H9 (cell line): ENCODE measurements around the gene RGS6. TPM values are rescaled to one million over a fixed set of nuclear protein-coding genes. Genes with fewer than 3 reads are reported as not detected.

Source experiments
- DNase-seq: peaks from one replicate; pipeline ENCODE4 v3.0.0-alpha.2; 2017
- H2AFZ ChIP-seq: one replicate; pipeline ENCODE4 v1.6.1; 2013; ENCODE audit warnings: mild to moderate bottlenecking, low read length, control low read depth, moderate library complexity
- H2AK5ac ChIP-seq: 2 replicates; pipeline ENCODE4 v1.6.1; 2013; ENCODE audit warnings: low read length, control low read depth, mixed read lengths; ENCODE audit not compliant: insufficient read length
- H2BK120ac ChIP-seq: one replicate; pipeline ENCODE4 v1.6.1; 2013; ENCODE audit warnings: low read depth, mild to moderate bottlenecking, low read length, control low read depth, inconsistent platforms; ENCODE audit not compliant: poor library complexity, severe bottlenecking
- H2BK12ac ChIP-seq: 2 replicates; pipeline ENCODE4 v1.6.1; 2013; ENCODE audit warnings: low read length, control low read depth, mixed read lengths, low read depth; ENCODE audit not compliant: insufficient read length
- H2BK15ac ChIP-seq: 2 replicates; pipeline ENCODE4 v1.6.1; 2013; ENCODE audit warnings: low read depth, low read length, control low read depth
- H2BK20ac ChIP-seq: one replicate; pipeline ENCODE4 v1.6.1; 2013; ENCODE audit warnings: low read depth, mild to moderate bottlenecking, low read length, control low read depth, inconsistent platforms; ENCODE audit not compliant: poor library complexity, severe bottlenecking
- H2BK5ac ChIP-seq: 2 replicates; pipeline ENCODE4 v1.6.1; 2013; ENCODE audit warnings: low read length, control low read depth, mixed read lengths; ENCODE audit not compliant: insufficient read length
- H3K14ac ChIP-seq: 2 replicates; pipeline ENCODE4 v1.6.1; 2013; ENCODE audit warnings: low read length, control low read depth; ENCODE audit not compliant: insufficient read depth
- H3K18ac ChIP-seq: 2 replicates; pipeline ENCODE4 v1.6.1; 2013; ENCODE audit warnings: low read depth, mild to moderate bottlenecking, mixed read lengths, low read length, control low read depth; ENCODE audit not compliant: insufficient read length
- H3K23ac ChIP-seq: 2 replicates; pipeline ENCODE4 v1.6.1; 2013; ENCODE audit warnings: low read length, control low read depth, mixed read lengths, low read depth; ENCODE audit not compliant: insufficient read length
- H3K23me2 ChIP-seq: 2 replicates; pipeline ENCODE4 v1.6.1; 2013; ENCODE audit warnings: low read depth, mild to moderate bottlenecking, mixed read lengths, low read length, control low read depth; ENCODE audit not compliant: insufficient read length, poor library complexity, severe bottlenecking
- H3K27ac ChIP-seq: 2 replicates; pipeline ENCODE4 v1.5.1; 2013; ENCODE audit warnings: low read length, control low read depth, mixed read lengths, low read depth; ENCODE audit not compliant: insufficient read length
- H3K27me3 ChIP-seq: 2 replicates; pipeline ENCODE4 v1.6.1; 2013; ENCODE audit warnings: low read length, control low read depth, inconsistent platforms; ENCODE audit not compliant: insufficient read depth
- H3K4ac ChIP-seq: 2 replicates; pipeline ENCODE4 v1.6.1; 2013; ENCODE audit warnings: low read depth, mild to moderate bottlenecking, control low read depth, inconsistent platforms, low read length, moderate library complexity
- H3K4me1 ChIP-seq: 2 replicates; pipeline ENCODE4 v1.6.1; 2013; ENCODE audit warnings: low read length, control low read depth, inconsistent platforms; ENCODE audit not compliant: insufficient read depth
- H3K4me2 ChIP-seq: 2 replicates; pipeline ENCODE4 v1.6.1; 2013; ENCODE audit warnings: low read length, control low read depth, mixed read lengths; ENCODE audit not compliant: insufficient read length, insufficient read depth
- H3K56ac ChIP-seq: 2 replicates; pipeline ENCODE4 v1.6.1; 2013; ENCODE audit warnings: low read depth, mild to moderate bottlenecking, mixed read lengths, low read length, control low read depth; ENCODE audit not compliant: insufficient read length
- H3K79me1 ChIP-seq: 2 replicates; pipeline ENCODE4 v1.6.1; 2013; ENCODE audit warnings: low read depth, mild to moderate bottlenecking, moderate library complexity, low read length, control low read depth, inconsistent platforms; ENCODE audit not compliant: insufficient read depth, poor library complexity, severe bottlenecking
- H3K79me2 ChIP-seq: 2 replicates; pipeline ENCODE4 v1.6.1; 2013; ENCODE audit warnings: low read length, control low read depth, inconsistent platforms; ENCODE audit not compliant: insufficient read depth
- H3K9ac ChIP-seq: 2 replicates; pipeline ENCODE4 v1.6.1; 2013; ENCODE audit warnings: low read length, control low read depth, mixed read lengths; ENCODE audit not compliant: insufficient read length; ENCODE audit errors: extremely low read depth
- H3K9me3 ChIP-seq: one replicate; pipeline ENCODE4 v1.6.1; 2013; ENCODE audit warnings: low read depth, low read length, inconsistent platforms; ENCODE audit not compliant: control insufficient read depth
- H3T11ph ChIP-seq: one replicate; pipeline ENCODE4 v1.6.1; 2013; ENCODE audit warnings: mild to moderate bottlenecking, low read length, control low read depth, inconsistent platforms
- H4K20me1 ChIP-seq: one replicate; pipeline ENCODE4 v1.6.1; 2013; ENCODE audit not compliant: control insufficient read depth, insufficient read length, insufficient read depth
- H4K5ac ChIP-seq: 2 replicates; pipeline ENCODE4 v1.6.1; 2013; ENCODE audit warnings: low read depth, mild to moderate bottlenecking, mixed read lengths, low read length, control low read depth; ENCODE audit not compliant: insufficient read length
- H4K8ac ChIP-seq: replicated peaks from 2 replicates; pipeline ENCODE4 v1.6.1; 2013; ENCODE audit warnings: low read length, control low read depth, mixed read lengths, low read depth; ENCODE audit not compliant: insufficient read length
- H4K91ac ChIP-seq: 2 replicates; pipeline ENCODE4 v1.6.1; 2013; ENCODE audit warnings: low read depth, mild to moderate bottlenecking, moderate library complexity, mixed read lengths, low read length, control low read depth; ENCODE audit not compliant: insufficient read length
- H3K27ac Mint-ChIP-seq, 3 experiments: 2 replicates in 2 of 3; 3 replicates in 1 of 3; pipeline ENCODE4 v1.8.0; 2020 to 2021; ENCODE audit warnings: mixed read lengths in 3 of 3, mild to moderate bottlenecking in 1 of 3, moderate library complexity in 1 of 3
- H3K27me3 Mint-ChIP-seq: 2 replicates; pipeline ENCODE4 v1.8.0; 2021; ENCODE audit warnings: low read depth, mild to moderate bottlenecking, moderate library complexity, mixed read lengths
- H3K36me3 Mint-ChIP-seq, 3 experiments: 2 replicates in 2 of 3; 3 replicates in 1 of 3; pipeline ENCODE4 v1.8.0; 2020 to 2021; ENCODE audit warnings: low read depth in 3 of 3, mixed read lengths in 3 of 3; ENCODE audit not compliant: insufficient read depth in 1 of 3
- H3K4me1 Mint-ChIP-seq, 2 experiments: 2 replicates each; pipeline ENCODE4 v1.8.0; 2020; ENCODE audit warnings: mixed read lengths in 2 of 2
- H3K4me3 Mint-ChIP-seq, 2 experiments: 2 replicates in 1 of 2; 3 replicates in 1 of 2; pipeline ENCODE4 v1.8.0; 2020 to 2021; ENCODE audit warnings: mild to moderate bottlenecking in 2 of 2, mixed read lengths in 2 of 2, moderate library complexity in 1 of 2
- H3K9me3 Mint-ChIP-seq, 2 experiments: 2 replicates in 1 of 2; 3 replicates in 1 of 2; pipeline ENCODE4 v1.8.0; 2020; ENCODE audit warnings: mild to moderate bottlenecking in 2 of 2, mixed read lengths in 2 of 2, moderate library complexity in 1 of 2
- CTCF ChIP-seq: fragments of 200-600 bp; sonication (generic); conservative IDR thresholded peaks from 3 replicates; pipeline ENCODE4 v1.8.0; 2021; ENCODE audit warnings: antibody characterized with exemption, mild to moderate bottlenecking
- total RNA-seq: library from RNA; stranded (reverse); gene quantifications from 2 replicates; pipeline ENCODE4 v1.2.1, GENCODE V29; 2021

RGS6 gene
- total RNA-seq, 1 experiment from 2014 or later = 3.0 TPM

GRCh38 chr14:72589652-72590051, 657.4 kb downstream of the RGS6 start:
- Histone ChIP-seq H3K18ac (no peak overlapping the region), H2BK15ac (no peak overlapping the region), H2BK5ac (no peak overlapping the region), H2AFZ (no peak overlapping the region), H2BK120ac (no peak overlapping the region), H2BK12ac (no peak overlapping the region), H2BK20ac (no peak overlapping the region), H3K27ac (no peak overlapping the region), H4K20me1 (no peaks in the 10 kb centered on the region), H4K91ac (no peak overlapping the region), H4K5ac (no peak overlapping the region), H3K14ac (no peak overlapping the region), H3K23ac (no peak overlapping the region), H4K8ac (no peak overlapping the region), H3K4me1 (no peaks in the 10 kb centered on the region), H3K4me2 (no peak overlapping the region), H3K23me2 (no peaks in the 10 kb centered on the region), H3T11ph (no peak overlapping the region), H3K79me1 (no peaks in the 10 kb centered on the region), H3K9ac (no peak overlapping the region), H2AK5ac (no peak overlapping the region), H3K79me2 (no peaks in the 10 kb centered on the region), H3K27me3 (no peaks in the 10 kb centered on the region), H3K4ac (no peak overlapping the region), H3K9me3 (no peaks in the 10 kb centered on the region), H3K56ac (no peak overlapping the region)
- Mint-ChIP-seq H3K27ac (no peak overlapping the region), H3K4me1 (no peaks in the 10 kb centered on the region), H3K27me3 (no peaks in the 10 kb centered on the region; the same call in 1 of the 2 replicates), H3K36me3 (no peaks in the 10 kb centered on the region), H3K4me3 (no peak overlapping the region), H3K9me3 (no peaks in the 10 kb centered on the region; a peak in 1 of 5 replicates)
- no peak for DNase-seq
- TF ChIP-seq CTCF = no peak
